Nephron (organoid): ENCODE data around the gene FNDC1.
"Not testable (repeated sequence)": the region's sequence is repeated elsewhere in the genome, so short reads cannot be mapped to it uniquely, and the experiment has no call there.

Experiments
- H3K27ac Mint-ChIP-seq, 3 experiments: 2 replicates each; pipeline ENCODE4 v1.8.0; 2020; ENCODE audit warnings: mixed read lengths in 3 of 3, mild to moderate bottlenecking in 2 of 3, moderate library complexity in 1 of 3
- H3K27me3 Mint-ChIP-seq: 2 replicates; pipeline ENCODE4 v1.8.0; 2021; ENCODE audit warnings: low read depth, mild to moderate bottlenecking, moderate library complexity, mixed read lengths
- H3K36me3 Mint-ChIP-seq: 2 replicates; pipeline ENCODE4 v1.8.0; 2020; ENCODE audit warnings: low read depth, mixed read lengths
- H3K4me1 Mint-ChIP-seq: 2 replicates; pipeline ENCODE4 v1.8.0; 2020; ENCODE audit warnings: mixed read lengths
- H3K4me3 Mint-ChIP-seq, 3 experiments: 2 replicates each; pipeline ENCODE4 v1.8.0; 2020; ENCODE audit warnings: mild to moderate bottlenecking in 3 of 3, mixed read lengths in 3 of 3, moderate library complexity in 2 of 3
- H3K9me3 Mint-ChIP-seq: 2 replicates; pipeline ENCODE4 v1.8.0; 2020; ENCODE audit warnings: mixed read lengths
- CTCF ChIP-seq, 3 experiments: fragments of 200-600 bp; sonication (generic); IDR thresholded peaks; one replicate each; pipeline ENCODE4 v1.5.0; 2021; ENCODE audit warnings: antibody characterized with exemption in 3 of 3; ENCODE audit not compliant: unreplicated experiment in 3 of 3

Gene FNDC1

GRCh38 chr6:159169193-159169555 is at the start of gene FNDC1:
FNDC1 (plus strand) TSS chr6:159169400; CDS start chr6:159169597, 197 bp downstream.
- Mint-ChIP-seq H3K27me3 (peaks cover 86% of the 10 kb centered on the region), H3K9me3 (no peaks in the 10 kb centered on the region), H3K4me1 (peaks cover 47% of the 10 kb centered on the region), H3K4me3 (peak within 1 kb of the TSS; percentile 82 to 86 (median 84)), H3K36me3 (no peaks in the 10 kb centered on the region), H3K27ac (peak within 1 kb of the TSS in 1 of 3 experiments; percentile 1)
- no peak for TF ChIP-seq CTCF (IDR thresholded peaks at IDR 0.05; ENCODE audit: unreplicated experiment in 3 of 3)

- no peak overlapping the region for H3K4me3 Mint-ChIP-seq
Observed at GRCh38 chr6:159119791-159120190, 49.4 kb upstream of the FNDC1 start.

GRCh38 chr6:159121486-159121885 is 47.7 kb upstream of the FNDC1 start:
- no peaks in the 10 kb centered on the region for H3K9me3 Mint-ChIP-seq
- H3K27me3 Mint-ChIP-seq = peaks cover 5% of the 10 kb centered on the region
- no peak overlapping the region for H3K4me3 Mint-ChIP-seq
- peaks cover 14% of the 10 kb centered on the region for H3K4me1 Mint-ChIP-seq
- TF ChIP-seq CTCF (IDR thresholded peaks at IDR 0.05; ENCODE audit: unreplicated experiment in 3 of 3) = no peak
- no peaks in the 10 kb centered on the region for H3K36me3 Mint-ChIP-seq
- no peak overlapping the region for H3K27ac Mint-ChIP-seq

More at GRCh38 chr6:159119791-159120190, 49.4 kb upstream of the FNDC1 start:
- H3K4me1 Mint-ChIP-seq = peaks cover 7% of the 10 kb centered on the region
- H3K27me3 Mint-ChIP-seq = peaks cover 5% of the 10 kb centered on the region
- no peak overlapping the region for H3K27ac Mint-ChIP-seq
- H3K36me3 Mint-ChIP-seq = no peaks in the 10 kb centered on the region
- no peak for TF ChIP-seq CTCF (IDR thresholded peaks at IDR 0.05; ENCODE audit: unreplicated experiment in 3 of 3)
- H3K9me3 Mint-ChIP-seq = no peaks in the 10 kb centered on the region

GRCh38 chr6:159122453-159122852 is 46.7 kb upstream of the FNDC1 start:
- Mint-ChIP-seq H3K9me3 (no peaks in the 10 kb centered on the region), H3K4me1 (peaks cover 14% of the 10 kb centered on the region), H3K4me3 (no peak overlapping the region), H3K27ac (no peak overlapping the region), H3K36me3 (no peaks in the 10 kb centered on the region), H3K27me3 (peaks cover 5% of the 10 kb centered on the region)
- no peak for TF ChIP-seq CTCF (IDR thresholded peaks at IDR 0.05; ENCODE audit: unreplicated experiment in 3 of 3)

GRCh38 chr6:159123831-159124230 is 45.4 kb upstream of the FNDC1 start:
- not testable (repeated sequence) for H3K9me3 Mint-ChIP-seq, H3K36me3 Mint-ChIP-seq, H3K27ac Mint-ChIP-seq, H3K27me3 Mint-ChIP-seq, H3K4me3 Mint-ChIP-seq
- peaks cover 14% of the 10 kb centered on the region for H3K4me1 Mint-ChIP-seq

GRCh38 chr6:159125014-159125609 is 44.1 kb upstream of the FNDC1 start:
- H3K4me3 Mint-ChIP-seq = no peak overlapping the region
- no peaks in the 10 kb centered on the region for H3K36me3 Mint-ChIP-seq
- H3K27ac Mint-ChIP-seq = no peak overlapping the region
- TF ChIP-seq CTCF (IDR thresholded peaks at IDR 0.05; ENCODE audit: unreplicated experiment in 3 of 3) = peak in 1 of 3 experiments; percentile 16
- H3K27me3 Mint-ChIP-seq = peaks cover 5% of the 10 kb centered on the region
- no peaks in the 10 kb centered on the region for H3K9me3 Mint-ChIP-seq
- peaks cover 14% of the 10 kb centered on the region for H3K4me1 Mint-ChIP-seq
